22Rv1 (cell line): ENCODE measurements around the gene ATP13A1.

Source experiments
- H3K27ac ChIP-seq: fragments of 450-650 bp; 2 replicates; pipeline ENCODE4 v1.5.1; 2017
- CTCF ChIP-seq: fragments of 450-650 bp; IDR thresholded peaks from 2 replicates; pipeline ENCODE4 v1.5.1; 2017; ENCODE audit warnings: mild to moderate bottlenecking
- ZFX ChIP-seq: fragments of 450-650 bp; IDR thresholded peaks from 2 replicates; pipeline ENCODE4 v1.6.1; 2017; ENCODE audit warnings: antibody characterized with exemption, borderline replicate concordance

Gene ATP13A1

GRCh38 chr19:19597809-19598306 lies 65.6 kb downstream of the ATP13A1 start:
- TF ChIP-seq ZFX (no peak), CTCF (no peak)
- H3K27ac ChIP-seq = no peak overlapping the region
